DMS153 treated with DMSO at 0.1 percent for 48 hours (cell line): ENCODE measurements around the gene ACTR5.
"Not testable (repeated sequence)": the region's sequence is repeated elsewhere in the genome, so short reads cannot be mapped to it uniquely, and the experiment has no call there.

ENCODE experiments used
- DNase-seq: peaks from one replicate; lab custom pipeline; 2025; ENCODE audit not compliant: unreplicated experiment; lab: John Stamatoyannopoulos, UW

The ACTR5 gene

GRCh38 chr20:38764567-38765318 is 16.5 kb downstream of the ACTR5 start:
- no peak for DNase-seq

DNA sequence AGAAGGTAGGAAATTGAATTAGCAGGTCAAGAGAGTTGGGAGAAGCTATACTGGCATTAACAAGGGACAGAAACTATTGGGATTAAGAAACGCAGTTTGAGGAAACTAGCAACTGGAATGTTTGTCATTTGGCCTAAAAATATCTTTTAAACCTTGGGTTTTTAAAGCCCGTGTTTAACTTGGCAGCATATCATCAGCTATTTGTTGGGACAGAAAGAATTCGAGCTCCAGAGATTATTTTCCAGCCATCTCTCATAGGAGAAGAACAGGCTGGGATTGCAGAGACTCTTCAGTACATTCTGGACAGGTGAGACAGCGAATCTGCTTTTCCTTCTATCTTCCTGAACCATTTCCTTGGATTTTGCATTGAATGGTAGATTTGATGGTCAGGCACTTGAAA is 17.8 kb downstream of the ACTR5 start:
- DNase-seq, result no peak

DNA sequence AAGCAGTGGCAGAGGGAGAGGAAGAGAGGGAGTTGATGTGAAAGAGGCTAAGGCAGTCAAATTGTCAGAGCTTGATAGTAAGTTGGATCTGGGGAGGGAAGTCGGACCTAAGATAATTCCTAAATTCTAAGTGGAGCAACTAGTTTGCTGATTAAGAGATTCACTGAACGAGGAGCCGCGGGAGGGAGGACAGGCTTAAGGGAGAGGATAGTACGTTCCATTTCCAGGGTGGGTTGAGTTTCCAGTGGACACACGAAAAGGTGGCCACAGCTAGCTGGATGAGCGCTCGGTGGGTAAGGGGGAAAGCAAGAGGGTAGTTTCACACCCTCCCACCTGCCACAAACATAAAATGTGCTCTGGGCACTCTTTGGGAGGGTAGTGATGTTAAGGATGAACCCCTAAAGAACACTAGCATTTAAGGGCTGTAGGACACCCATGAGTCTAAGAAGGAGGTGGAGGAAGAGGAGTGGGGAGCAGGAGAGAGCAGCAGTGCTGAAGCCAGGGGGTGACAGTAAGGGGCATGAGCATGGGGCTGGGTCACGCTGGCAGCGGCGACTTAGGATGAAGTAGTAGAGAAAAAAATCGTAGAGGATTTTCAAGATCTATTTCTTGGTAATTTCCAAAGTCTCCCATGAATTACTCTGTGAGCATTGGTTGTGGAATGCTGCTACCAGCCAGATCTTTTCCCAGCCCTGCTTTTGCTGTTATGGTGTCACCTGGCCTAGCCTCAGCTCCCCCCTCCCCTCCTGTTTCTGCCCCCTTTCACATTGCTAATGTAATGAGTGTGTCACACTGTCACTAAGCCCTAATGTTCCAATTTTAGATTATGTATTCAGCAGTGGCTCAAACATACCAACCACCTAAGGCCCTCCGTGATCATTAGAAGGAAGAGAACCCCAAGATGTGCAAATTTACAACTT is 21.4 kb downstream of the ACTR5 start:
- no peak for DNase-seq

DNA sequence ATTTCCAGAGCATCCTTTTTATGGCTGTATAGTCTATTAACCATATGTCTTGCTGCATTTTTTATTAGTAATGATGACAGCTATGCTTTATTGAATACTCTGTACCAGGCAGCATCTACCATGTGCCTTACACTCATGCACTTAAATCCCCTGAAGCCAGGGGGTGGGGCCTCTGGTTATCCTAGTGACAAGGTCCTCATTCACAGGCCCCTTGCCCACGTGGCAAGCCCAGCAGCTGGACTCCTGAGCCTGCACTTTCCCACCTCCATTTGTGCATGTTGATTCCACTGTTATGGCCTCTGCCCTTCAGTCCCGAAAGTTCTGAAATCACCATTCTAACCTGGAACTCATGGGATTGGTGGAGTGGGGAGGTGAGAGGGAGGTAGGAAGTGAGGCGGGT is 22.3 kb downstream of the ACTR5 start:
- DNase-seq, result no peak

- DNase-seq, result no peak
Observed at GRCh38 chr20:38770970-38771369, 22.7 kb downstream of the ACTR5 start.

DNA sequence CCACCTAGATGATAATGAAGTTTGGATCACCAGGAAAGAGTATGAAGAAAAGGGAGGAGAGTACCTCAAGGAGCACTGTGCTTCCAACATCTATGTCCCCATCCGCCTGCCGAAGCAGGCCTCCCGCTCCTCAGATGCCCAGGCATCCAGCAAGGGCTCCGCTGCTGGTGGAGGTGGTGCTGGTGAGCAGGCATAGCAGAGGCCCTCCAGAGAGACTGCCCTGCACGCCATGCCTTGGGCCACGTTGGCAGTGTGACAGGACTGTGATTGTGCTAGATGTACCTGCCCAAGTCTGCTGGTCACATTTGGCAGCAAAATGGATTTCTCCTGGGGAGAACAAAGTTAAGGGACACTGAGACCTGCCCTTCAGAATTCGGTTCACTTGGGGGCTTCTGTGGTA is 23.4 kb downstream of the ACTR5 start:
- no peak for DNase-seq

- DNase-seq, result no peak
Observed at GRCh38 chr20:38774167-38774566, 25.9 kb downstream of the ACTR5 start.

- no peak for DNase-seq
Observed at GRCh38 chr20:38776363-38776762, 28.1 kb downstream of the ACTR5 start.

GRCh38 chr20:38779247-38780097 is 31.2 kb downstream of the ACTR5 start:
- DNase-seq, result no peak

- no peak for DNase-seq
Observed at GRCh38 chr20:38782275-38782674, 34.0 kb downstream of the ACTR5 start.

- DNase-seq, result no peak
Observed at GRCh38 chr20:38787870-38788269, 39.6 kb downstream of the ACTR5 start.

- no peak for DNase-seq
Observed at GRCh38 chr20:38789503-38790199, 41.4 kb downstream of the ACTR5 start.

DNA sequence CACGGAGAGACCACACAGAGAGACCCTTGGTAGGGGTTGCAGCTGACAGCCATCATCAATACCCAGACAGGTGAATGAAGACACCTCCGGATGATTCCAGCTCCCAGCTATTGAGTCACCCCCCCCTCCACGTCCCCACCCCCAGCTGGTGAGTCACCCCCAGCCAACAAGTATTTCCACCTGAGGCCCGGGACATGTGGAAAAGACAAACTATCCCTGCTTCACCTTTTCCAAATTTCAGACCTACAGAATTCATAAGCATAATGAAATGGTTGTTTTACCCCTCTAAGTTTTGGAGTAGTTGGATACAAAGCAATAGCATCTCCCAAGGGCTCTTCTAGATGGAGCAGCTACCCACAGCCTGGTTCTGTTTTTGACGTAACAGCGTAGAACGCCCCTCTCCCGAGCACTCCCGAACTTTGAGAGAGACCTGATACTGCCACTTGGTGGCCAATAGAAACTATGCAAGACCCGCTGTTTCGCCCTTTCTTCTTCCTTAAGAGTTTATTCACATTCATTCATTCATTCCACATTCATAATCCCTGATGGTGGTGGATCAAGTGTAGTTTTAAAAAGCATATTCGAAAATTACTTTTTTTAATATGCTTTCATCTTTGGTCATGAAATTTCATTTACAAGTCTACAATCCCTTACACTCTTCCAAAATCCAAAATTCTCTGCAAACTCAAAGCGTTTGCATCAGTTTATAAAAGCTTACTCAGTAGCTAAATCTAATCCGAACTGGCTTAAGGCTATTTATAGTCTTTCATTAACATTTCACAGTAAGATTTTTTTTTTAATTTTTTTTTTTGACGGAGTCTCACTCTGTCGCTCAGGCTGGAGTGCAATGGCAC is 42.2 kb downstream of the ACTR5 start:
- no peak for DNase-seq

GRCh38 chr20:38791291-38791690 is 43.0 kb downstream of the ACTR5 start:
- no peak for DNase-seq

DNA sequence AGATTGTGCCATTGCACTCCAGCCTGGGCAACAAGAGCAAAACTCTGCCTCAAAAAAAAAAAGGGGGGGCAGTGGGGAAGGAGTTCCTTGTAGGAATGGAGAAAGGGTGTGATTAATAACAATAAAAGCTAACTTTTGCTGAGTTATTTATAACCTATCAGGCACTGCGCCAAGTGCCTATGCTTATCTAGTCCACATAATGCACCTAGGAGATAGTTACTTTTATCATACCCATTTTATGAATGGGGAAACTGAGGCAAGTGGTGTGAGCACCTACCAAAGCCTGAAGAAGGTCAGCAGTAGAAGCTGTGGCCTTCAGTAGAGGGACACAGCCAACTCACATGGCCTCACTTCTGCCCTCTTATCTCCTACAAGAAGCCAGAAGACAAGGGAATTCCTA is 43.7 kb downstream of the ACTR5 start:
- DNase-seq, result no peak

GRCh38 chr20:38794057-38794456 is 45.8 kb downstream of the ACTR5 start:
- not testable (repeated sequence) for DNase-seq

- DNase-seq, result no peak
Observed at GRCh38 chr20:38798266-38798665, 50.0 kb downstream of the ACTR5 start.

DNA sequence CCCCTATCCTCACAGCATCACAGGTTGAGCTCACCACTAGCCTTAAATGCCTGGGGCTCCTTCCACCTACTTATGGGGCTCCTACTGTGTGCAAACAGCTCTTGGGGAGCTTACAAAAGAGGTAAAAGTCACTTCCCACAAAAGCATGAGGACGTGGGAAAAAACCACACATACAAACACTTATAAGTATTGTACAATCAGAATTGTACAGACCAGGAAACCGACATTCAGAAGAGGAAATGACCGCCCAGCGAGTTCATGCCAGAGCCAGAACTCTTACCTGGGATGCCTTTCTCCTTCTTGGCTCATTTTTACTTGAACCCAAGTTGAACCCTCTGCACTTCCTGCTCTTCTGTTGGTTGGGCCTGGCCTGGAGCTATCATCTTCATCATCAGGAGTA is 50.9 kb downstream of the ACTR5 start:
- no peak for DNase-seq

- no peak for DNase-seq
Observed at GRCh38 chr20:38800882-38801281, 52.6 kb downstream of the ACTR5 start.

GRCh38 chr20:38804221-38804620 is 56.0 kb downstream of the ACTR5 start:
- DNase-seq, result no peak
